HEK293 (cell line): ENCODE measurements around the gene CTIF.
A peak's percentile ranks its signal among the peaks of the same experiment; 100 is the strongest.

Experiments used
- CTCF ChIA-PET: fragments of 350-600 bp; formaldehyde crosslinking; extraction: SDS; loops from one replicate; lab custom pipeline; 2021; ENCODE audit warnings: antibody characterized with exemption; lab: Yijun Ruan, JAX
- POLR2A ChIA-PET: fragments of 300-600 bp; formaldehyde crosslinking; extraction: SDS; loops from one replicate; lab custom pipeline; 2020; ENCODE audit warnings: antibody characterized with exemption, inconsistent platforms; lab: Yijun Ruan, JAX
- H3K27ac ChIP-seq: fragments of 200-500 bp; sonication (Bioruptor generic); 2 replicates; pipeline ENCODE4 v1.5.1; 2014; ENCODE audit warnings: low read depth, low read length, control low read depth, inconsistent platforms; ENCODE audit errors: extremely low read depth
- H3K36me3 ChIP-seq, 2 experiments: fragments of 200-500 bp in 1 of 2; sonication (Bioruptor generic) in 1 of 2; 1 replicate in 1 of 2; 2 replicates in 1 of 2; pipeline ENCODE4 v1.5.1; 2014 to 2017; ENCODE audit warnings: inconsistent platforms in 2 of 2, low read length in 2 of 2; ENCODE audit not compliant: control insufficient read depth in 2 of 2, insufficient read depth in 1 of 2
- H3K4me1 ChIP-seq: fragments of 200-500 bp; sonication (Bioruptor generic); 2 replicates; pipeline ENCODE4 v1.5.1; 2014; ENCODE audit warnings: mild to moderate bottlenecking, low read length, inconsistent platforms; ENCODE audit not compliant: control insufficient read depth, insufficient read depth
- H3K4me3 ChIP-seq: 2 replicates; pipeline ENCODE4 v1.5.1; 2011; ENCODE audit warnings: low read depth, mild to moderate bottlenecking, control low read depth, low read length, moderate library complexity
- H3K9me3 ChIP-seq: fragments of 200-500 bp; sonication (Bioruptor generic); 2 replicates; pipeline ENCODE4 v1.5.1; 2014; ENCODE audit warnings: low read depth, low read length, inconsistent platforms; ENCODE audit not compliant: control insufficient read depth, insufficient read depth
- TRIM28 ChIP-seq: IDR thresholded peaks from 2 replicates; pipeline ENCODE4 v1.6.1; 2011; ENCODE audit warnings: low read length, control low read depth, borderline replicate concordance
- ZBTB10 ChIP-seq: fragments of 450-650 bp; formaldehyde crosslinking; IDR thresholded peaks from 2 replicates; pipeline ENCODE4 v1.5.1; 2016; ENCODE audit warnings: missing biosample characterization, missing genetic modification characterization
- ZBTB11 ChIP-seq: fragments of 450-650 bp; formaldehyde crosslinking; conservative IDR thresholded peaks from 2 replicates; pipeline ENCODE4 v1.5.1; 2016; ENCODE audit warnings: low read depth, missing biosample characterization, missing genetic modification characterization
- ZNF10 ChIP-seq: fragments of 450-650 bp; formaldehyde crosslinking; IDR thresholded peaks from 2 replicates; pipeline ENCODE4 v1.5.1; 2017; ENCODE audit warnings: missing biosample characterization, missing genetic modification characterization
- ZNF140 ChIP-seq: fragments of 450-650 bp; formaldehyde crosslinking; IDR thresholded peaks from 2 replicates; pipeline ENCODE4 v1.5.1; 2016; ENCODE audit warnings: missing biosample characterization, missing genetic modification characterization
- ZNF354C ChIP-seq: fragments of 450-650 bp; formaldehyde crosslinking; IDR thresholded peaks from 2 replicates; pipeline ENCODE4 v1.5.1; 2016; ENCODE audit warnings: missing biosample characterization, missing genetic modification characterization, low read depth, borderline replicate concordance
- ZNF362 ChIP-seq: fragments of 450-650 bp; formaldehyde crosslinking; IDR thresholded peaks from 2 replicates; pipeline ENCODE4 v1.5.1; 2016; ENCODE audit warnings: missing biosample characterization, missing genetic modification characterization
- ZNF529 ChIP-seq: fragments of 450-650 bp; formaldehyde crosslinking; IDR thresholded peaks from 2 replicates; pipeline ENCODE4 v1.5.1; 2017; ENCODE audit warnings: missing genetic modification characterization, missing biosample characterization; ENCODE audit not compliant: insufficient replicate concordance
- ZNF561 ChIP-seq: fragments of 450-650 bp; IDR thresholded peaks from 2 replicates; pipeline ENCODE4 v1.5.1; 2018; ENCODE audit warnings: missing biosample characterization, missing genetic modification characterization, borderline replicate concordance
- ZXDB ChIP-seq: fragments of 450-650 bp; formaldehyde crosslinking; IDR thresholded peaks from 2 replicates; pipeline ENCODE4 v1.5.1; 2016; ENCODE audit warnings: missing biosample characterization, missing genetic modification characterization
- TF ChIP-seq, protein P1 (sequence below): fragments of 450-650 bp; formaldehyde crosslinking; IDR thresholded peaks from 2 replicates; pipeline ENCODE4 v1.5.1; 2016; ENCODE audit warnings: missing biosample characterization, missing genetic modification characterization
- TF ChIP-seq, protein P2 (sequence below): fragments of 450-650 bp; formaldehyde crosslinking; IDR thresholded peaks from 2 replicates; pipeline ENCODE4 v1.5.1; 2016; ENCODE audit warnings: missing biosample characterization, missing genetic modification characterization
- TF ChIP-seq, protein P3 (sequence below): fragments of 450-650 bp; formaldehyde crosslinking; IDR thresholded peaks from 2 replicates; pipeline ENCODE4 v1.5.0; 2017; ENCODE audit warnings: missing biosample characterization, missing genetic modification characterization, borderline replicate concordance
- TF ChIP-seq, protein P4 (sequence below): sonication (generic); formaldehyde crosslinking; IDR thresholded peaks from 2 replicates; pipeline ENCODE4 v1.8.1; 2022; ENCODE audit warnings: mild to moderate bottlenecking, moderate library complexity, missing genetic modification reagents

Gene CTIF

GRCh38 chr18:48720655-48721025 is 181.8 kb downstream of the CTIF start (continued):
- TF ChIP-seq ZXDB (tag by site-specific recombination) = no peak

GRCh38 chr18:48721312-48721711 is 182.5 kb downstream of the CTIF start:
- TF ChIP-seq, protein P1, sequence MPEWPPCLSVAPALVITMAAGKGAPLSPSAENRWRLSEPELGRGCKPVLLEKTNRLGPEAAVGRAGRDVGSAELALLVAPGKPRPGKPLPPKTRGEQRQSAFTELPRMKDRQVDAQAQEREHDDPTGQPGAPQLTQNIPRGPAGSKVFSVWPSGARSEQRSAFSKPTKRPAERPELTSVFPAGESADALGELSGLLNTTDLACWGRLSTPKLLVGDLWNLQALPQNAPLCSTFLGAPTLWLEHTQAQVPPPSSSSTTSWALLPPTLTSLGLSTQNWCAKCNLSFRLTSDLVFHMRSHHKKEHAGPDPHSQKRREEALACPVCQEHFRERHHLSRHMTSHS = no peak
- TF ChIP-seq, protein P2, sequence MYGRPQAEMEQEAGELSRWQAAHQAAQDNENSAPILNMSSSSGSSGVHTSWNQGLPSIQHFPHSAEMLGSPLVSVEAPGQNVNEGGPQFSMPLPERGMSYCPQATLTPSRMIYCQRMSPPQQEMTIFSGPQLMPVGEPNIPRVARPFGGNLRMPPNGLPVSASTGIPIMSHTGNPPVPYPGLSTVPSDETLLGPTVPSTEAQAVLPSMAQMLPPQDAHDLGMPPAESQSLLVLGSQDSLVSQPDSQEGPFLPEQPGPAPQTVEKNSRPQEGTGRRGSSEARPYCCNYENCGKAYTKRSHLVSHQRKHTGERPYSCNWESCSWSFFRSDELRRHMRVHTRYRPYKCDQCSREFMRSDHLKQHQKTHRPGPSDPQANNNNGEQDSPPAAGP (tag by site-specific recombination) = 0 out of 2 replicates have a peak, but pooled peaks have one; percentile 43
- Histone ChIP-seq H3K4me3 (no peak overlapping the region), H3K4me1 (peaks cover 15% of the 10 kb centered on the region), H3K27ac (no peak overlapping the region), H3K36me3 (no peaks in the 10 kb centered on the region; a peak in 1 of 3 replicates), H3K9me3 (no peaks in the 10 kb centered on the region)
- CTCF ChIA-PET = interaction anchor here (0.5 to 0.9 kb wide), 2 partner anchors 725 to 1045 kb away, joined by 3 read pairs; no protein-coding TSS in a partner anchor
- POLR2A ChIA-PET = interaction anchor here (0.8 to 1.3 kb wide), 2 partner anchors 10 to 231 kb away, joined by 3 read pairs; no protein-coding TSS in a partner anchor

DNA sequence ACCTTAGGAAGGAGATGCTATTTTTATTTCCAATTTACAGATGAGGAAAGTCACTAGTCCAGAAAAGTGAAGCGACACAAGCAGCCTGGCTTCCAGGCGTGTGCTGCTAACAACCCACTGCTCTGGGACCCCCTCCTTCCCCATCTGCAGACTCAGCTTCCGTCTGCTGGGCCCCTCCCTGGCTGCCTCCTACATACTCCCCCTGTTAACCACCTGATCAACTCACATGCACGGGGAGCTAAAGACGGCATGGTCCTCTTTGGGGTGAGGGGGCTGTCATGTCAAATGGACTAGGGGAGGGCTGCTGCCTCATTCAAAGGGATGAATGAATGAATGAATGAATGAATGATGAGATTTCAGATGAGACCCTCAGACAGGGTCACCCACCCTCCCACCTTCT is 184.2 kb downstream of the CTIF start:
- Histone ChIP-seq H3K27ac (no peak overlapping the region), H3K9me3 (no peaks in the 10 kb centered on the region)
- POLR2A ChIA-PET = no interaction called here
- no peak for TF ChIP-seq ZNF354C (tag by site-specific recombination)
- no peak for TF ChIP-seq ZBTB11 (tag by site-specific recombination)
- TF ChIP-seq, protein P3, sequence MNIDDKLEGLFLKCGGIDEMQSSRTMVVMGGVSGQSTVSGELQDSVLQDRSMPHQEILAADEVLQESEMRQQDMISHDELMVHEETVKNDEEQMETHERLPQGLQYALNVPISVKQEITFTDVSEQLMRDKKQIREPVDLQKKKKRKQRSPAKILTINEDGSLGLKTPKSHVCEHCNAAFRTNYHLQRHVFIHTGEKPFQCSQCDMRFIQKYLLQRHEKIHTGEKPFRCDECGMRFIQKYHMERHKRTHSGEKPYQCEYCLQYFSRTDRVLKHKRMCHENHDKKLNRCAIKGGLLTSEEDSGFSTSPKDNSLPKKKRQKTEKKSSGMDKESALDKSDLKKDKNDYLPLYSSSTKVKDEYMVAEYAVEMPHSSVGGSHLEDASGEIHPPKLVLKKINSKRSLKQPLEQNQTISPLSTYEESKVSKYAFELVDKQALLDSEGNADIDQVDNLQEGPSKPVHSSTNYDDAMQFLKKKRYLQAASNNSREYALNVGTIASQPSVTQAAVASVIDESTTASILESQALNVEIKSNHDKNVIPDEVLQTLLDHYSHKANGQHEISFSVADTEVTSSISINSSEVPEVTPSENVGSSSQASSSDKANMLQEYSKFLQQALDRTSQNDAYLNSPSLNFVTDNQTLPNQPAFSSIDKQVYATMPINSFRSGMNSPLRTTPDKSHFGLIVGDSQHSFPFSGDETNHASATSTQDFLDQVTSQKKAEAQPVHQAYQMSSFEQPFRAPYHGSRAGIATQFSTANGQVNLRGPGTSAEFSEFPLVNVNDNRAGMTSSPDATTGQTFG (tag by site-specific recombination) = no peak
- no peak for TF ChIP-seq TRIM28
- no peak for TF ChIP-seq ZNF140 (tag by site-specific recombination)
- TF ChIP-seq, protein P4, sequence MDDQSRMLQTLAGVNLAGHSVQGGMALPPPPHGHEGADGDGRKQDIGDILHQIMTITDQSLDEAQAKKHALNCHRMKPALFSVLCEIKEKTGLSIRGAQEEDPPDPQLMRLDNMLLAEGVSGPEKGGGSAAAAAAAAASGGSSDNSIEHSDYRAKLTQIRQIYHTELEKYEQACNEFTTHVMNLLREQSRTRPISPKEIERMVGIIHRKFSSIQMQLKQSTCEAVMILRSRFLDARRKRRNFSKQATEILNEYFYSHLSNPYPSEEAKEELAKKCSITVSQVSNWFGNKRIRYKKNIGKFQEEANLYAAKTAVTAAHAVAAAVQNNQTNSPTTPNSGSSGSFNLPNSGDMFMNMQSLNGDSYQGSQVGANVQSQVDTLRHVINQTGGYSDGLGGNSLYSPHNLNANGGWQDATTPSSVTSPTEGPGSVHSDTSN (CRISPR knock-in tag) = no peak
- TF ChIP-seq ZNF561 = no peak
- no peak for TF ChIP-seq ZNF529 (tag by site-specific recombination)
- TF ChIP-seq ZNF10 (tag by site-specific recombination) = no peak
- TF ChIP-seq ZNF362 (tag by site-specific recombination) = no peak
- no peak for TF ChIP-seq ZBTB10 (tag by site-specific recombination)
- TF ChIP-seq, all 188 proteins: peak for 0
- Histone ChIP-seq H3K4me3 (no peak overlapping the region), H3K4me1 (peaks cover 15% of the 10 kb centered on the region), H3K36me3 (no peaks in the 10 kb centered on the region)
- CTCF ChIA-PET = interaction anchor here (0.7 to 1.0 kb wide), 2 partner anchors 47 to 544 kb away, joined by 3 read pairs; no protein-coding TSS in a partner anchor
